MM.1S (cell line): ENCODE data around the gene BCR.

ENCODE experiments used
- DNase-seq: peaks from one replicate; pipeline ENCODE4 v3.0.0-alpha.2; 2015
- H2AFZ ChIP-seq: fragments of 300-600 bp; sonication (generic); 2 replicates; pipeline ENCODE4 v1.6.0; 2016; ENCODE audit warnings: antibody characterized with exemption, low read length
- H3F3A ChIP-seq: fragments of 300-600 bp; sonication (generic); 2 replicates; pipeline ENCODE4 v1.6.1; 2016; ENCODE audit warnings: mild to moderate bottlenecking, antibody characterized with exemption, low read length, moderate library complexity, mixed read lengths; ENCODE audit not compliant: insufficient read depth
- H3K27ac ChIP-seq: fragments of 300-600 bp; sonication (generic); 2 replicates; pipeline ENCODE4 v1.5.1; 2016; ENCODE audit warnings: mild to moderate bottlenecking, low read length
- H3K27me3 ChIP-seq: fragments of 300-600 bp; sonication (generic); replicated peaks from 2 replicates; pipeline ENCODE4 v1.6.0; 2016; ENCODE audit warnings: low read length; ENCODE audit not compliant: insufficient read depth
- H3K36me3 ChIP-seq: fragments of 300-600 bp; sonication (generic); replicated peaks from 2 replicates; pipeline ENCODE4 v1.6.1; 2016; ENCODE audit warnings: mild to moderate bottlenecking, low read length, mixed read lengths; ENCODE audit not compliant: insufficient read depth
- H3K4me1 ChIP-seq: fragments of 300-600 bp; sonication (generic); 2 replicates; pipeline ENCODE4 v1.6.1; 2016; ENCODE audit warnings: low read length, mixed read lengths
- H3K4me2 ChIP-seq: fragments of 300-600 bp; sonication (generic); 2 replicates; pipeline ENCODE4 v1.6.0; 2016; ENCODE audit warnings: low read depth, low read length
- H3K4me3 ChIP-seq: fragments of 300-600 bp; sonication (generic); 2 replicates; pipeline ENCODE4 v1.5.1; 2016; ENCODE audit warnings: low read length, mixed read lengths
- H3K79me2 ChIP-seq: fragments of 300-600 bp; sonication (generic); 2 replicates; pipeline ENCODE4 v1.6.1; 2016; ENCODE audit warnings: mixed run types, low read length, mixed read lengths
- H3K9ac ChIP-seq: fragments of 300-600 bp; sonication (generic); 2 replicates; pipeline ENCODE4 v1.6.1; 2016; ENCODE audit warnings: low read length, mixed read lengths
- H3K9me2 ChIP-seq: fragments of 300-600 bp; sonication (generic); replicated peaks from 2 replicates; pipeline ENCODE4 v1.6.1; 2016; ENCODE audit warnings: mild to moderate bottlenecking, low read length, mixed read lengths; ENCODE audit not compliant: insufficient read depth
- H3K9me3 ChIP-seq: fragments of 300-600 bp; sonication (generic); replicated peaks from 2 replicates; pipeline ENCODE4 v1.6.1; 2016; ENCODE audit warnings: mild to moderate bottlenecking, low read length, mixed read lengths; ENCODE audit not compliant: insufficient read depth
- H4K20me1 ChIP-seq: fragments of 300-600 bp; sonication (generic); 2 replicates; pipeline ENCODE4 v1.6.1; 2016; ENCODE audit warnings: mild to moderate bottlenecking, low read length, moderate library complexity, mixed read lengths; ENCODE audit not compliant: insufficient read depth
- CTCF ChIP-seq: fragments of 300-600 bp; sonication (generic); IDR thresholded peaks from 2 replicates; pipeline ENCODE4 v1.5.1; 2016; ENCODE audit warnings: antibody characterized with exemption, low read length, mixed read lengths
- EZH2 ChIP-seq: fragments of 300-600 bp; sonication (generic); optimal IDR thresholded peaks from 2 replicates; pipeline ENCODE3; 2017; ENCODE audit warnings: low read depth, mild to moderate bottlenecking, antibody characterized with exemption, low read length, mixed read lengths
- EZH2phosphoT487 ChIP-seq: fragments of 300-600 bp; sonication (generic); IDR thresholded peaks from 2 replicates; pipeline ENCODE4 v1.6.1; 2018; ENCODE audit warnings: antibody characterized with exemption, low read length

BCR gene

DNA sequence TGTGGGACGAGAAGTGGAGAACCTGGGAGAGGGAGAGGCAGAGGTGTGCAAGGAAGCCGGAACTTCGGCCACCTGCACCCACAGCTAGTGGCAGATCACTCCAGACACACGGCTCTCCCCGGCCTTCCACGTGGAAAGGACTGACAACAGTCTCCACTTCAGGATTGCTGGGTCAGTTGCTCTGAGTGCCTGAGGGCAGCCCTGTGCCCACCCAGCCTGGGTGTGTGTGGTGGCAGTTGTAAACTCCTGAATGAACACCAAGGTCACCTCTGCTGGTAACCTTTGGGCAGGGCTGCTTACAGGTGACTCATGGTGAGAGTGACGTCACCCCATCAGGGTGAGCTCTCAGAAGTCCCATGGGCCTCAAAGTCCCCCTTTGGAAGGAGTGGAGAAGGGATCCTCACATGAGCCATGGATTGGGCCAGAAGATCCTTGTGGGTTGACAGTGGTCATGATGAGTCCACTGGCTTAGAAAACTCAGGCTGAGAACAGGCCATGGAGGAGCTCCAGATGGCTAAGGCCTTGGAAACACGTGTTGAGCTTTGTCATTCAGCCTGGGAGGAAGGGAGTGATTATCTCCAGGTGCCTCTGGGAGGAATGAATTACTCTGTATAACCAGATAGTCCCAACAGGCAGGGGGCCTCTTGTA, 71.3 kb downstream of the BCR start:
- no peak overlapping the region for H3K4me2 ChIP-seq
- no peak overlapping the region for H3K9ac ChIP-seq
- peaks cover 5% of the 10 kb centered on the region; the same call in 1 of the 2 replicates for H3K36me3 ChIP-seq
- H3K4me3 ChIP-seq = no peak overlapping the region
- peaks cover 18% of the 10 kb centered on the region for H3K4me1 ChIP-seq
- TF ChIP-seq CTCF (no peak), EZH2phosphoT487 (no peak), EZH2 (no peak)
- peaks cover 45% of the 10 kb centered on the region for H4K20me1 ChIP-seq
- H2AFZ ChIP-seq = no peak overlapping the region
- H3K79me2 ChIP-seq = peaks cover 97% of the 10 kb centered on the region
- no peaks in the 10 kb centered on the region for H3F3A ChIP-seq
- H3K27me3 ChIP-seq = no peaks in the 10 kb centered on the region
- no peaks in the 10 kb centered on the region for H3K9me3 ChIP-seq
- no peak overlapping the region for H3K27ac ChIP-seq
- no peak for DNase-seq
- H3K9me2 ChIP-seq = no peaks in the 10 kb centered on the region

- no peak overlapping the region for H3K4me2 ChIP-seq
- H4K20me1 ChIP-seq = peaks cover 39% of the 10 kb centered on the region
- no peak overlapping the region for H2AFZ ChIP-seq
- peaks cover 5% of the 10 kb centered on the region; the same call in 1 of the 2 replicates for H3K36me3 ChIP-seq
- no peak for DNase-seq
- 0 out of 2 replicates have a peak, but pooled peaks cover 2% of the 10 kb centered on the region for H3K4me1 ChIP-seq
- peaks cover 97% of the 10 kb centered on the region for H3K79me2 ChIP-seq
- no peak overlapping the region for H3K27ac ChIP-seq
- H3K9me3 ChIP-seq = no peaks in the 10 kb centered on the region
- no peak overlapping the region for H3K4me3 ChIP-seq
- no peaks in the 10 kb centered on the region for H3F3A ChIP-seq
- H3K27me3 ChIP-seq = no peaks in the 10 kb centered on the region
- no peaks in the 10 kb centered on the region for H3K9me2 ChIP-seq
- H3K9ac ChIP-seq = no peak overlapping the region
- TF ChIP-seq EZH2 (no peak), EZH2phosphoT487 (no peak), CTCF (no peak)
Observed at GRCh38 chr22:23253475-23254055, 73.3 kb downstream of the BCR start.

DNA sequence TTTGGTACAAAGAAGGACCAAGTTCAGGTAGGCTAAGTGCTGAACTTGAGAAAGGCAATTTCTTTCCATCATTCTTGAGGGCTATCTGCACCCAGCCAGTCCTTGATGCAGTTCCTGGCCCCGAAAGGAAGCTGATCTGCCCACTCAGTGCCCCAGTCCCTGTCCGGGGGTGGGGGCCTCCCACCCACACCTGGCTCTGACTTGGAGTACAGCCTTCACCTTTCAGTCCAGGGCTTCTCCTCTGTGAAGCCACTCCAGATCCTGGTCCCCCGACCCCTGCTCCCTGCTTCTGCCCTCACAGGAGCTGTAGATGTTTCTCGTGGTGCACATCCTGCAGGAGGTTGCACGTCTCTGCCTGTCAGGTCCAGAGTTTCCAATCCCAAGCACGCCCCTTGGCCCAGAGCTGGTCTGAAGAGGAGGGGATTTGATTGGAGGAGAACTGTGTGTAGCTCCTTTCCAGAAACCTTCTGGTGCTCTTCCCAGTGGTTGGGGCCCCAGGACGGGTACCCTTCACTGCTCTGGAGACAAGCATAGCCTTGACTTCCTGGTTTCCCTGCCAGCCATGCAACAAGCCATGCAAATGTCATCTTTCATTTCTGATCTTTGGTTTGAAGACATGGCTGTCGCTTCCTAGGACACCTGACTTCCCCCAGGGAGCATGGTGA, 75.3 kb downstream of the BCR start:
- TF ChIP-seq EZH2 (no peak), CTCF (no peak), EZH2phosphoT487 (no peak)
- Histone ChIP-seq H3K4me1 (no peaks in the 10 kb centered on the region), H3K9ac (no peak overlapping the region)

More for the DNA sequence above, 75.3 kb downstream of the BCR start:
- no peaks in the 10 kb centered on the region for H3K27me3 ChIP-seq
- H3F3A ChIP-seq = no peaks in the 10 kb centered on the region
- H2AFZ ChIP-seq = no peak overlapping the region
- H3K4me2 ChIP-seq = no peak overlapping the region
- H3K79me2 ChIP-seq = peaks cover 97% of the 10 kb centered on the region
- no peak overlapping the region for H3K27ac ChIP-seq
- H3K9me3 ChIP-seq = no peaks in the 10 kb centered on the region
- no peak for DNase-seq
- H3K36me3 ChIP-seq = peaks cover 5% of the 10 kb centered on the region; the same call in 1 of the 2 replicates
- H3K9me2 ChIP-seq = no peaks in the 10 kb centered on the region
- peaks cover 25% of the 10 kb centered on the region for H4K20me1 ChIP-seq
- H3K4me3 ChIP-seq = no peak overlapping the region
